GM18951 (cell line): ENCODE results near the gene ANKRD17.

ENCODE experiments used
- POLR2A ChIP-seq: IDR thresholded peaks from 4 replicates; pipeline ENCODE4 v1.6.1; 2011; ENCODE audit warnings: mild to moderate bottlenecking; ENCODE audit not compliant: insufficient read length, insufficient read depth; ENCODE audit errors: extremely low read depth
- in situ Hi-C: fragments of 300-500 bp; cut with MboI; formaldehyde crosslinking; loops from one replicate; pipeline ENCODE4 v1.12.0; 2022; ENCODE audit warnings: low sequenced_read_pairs, mixed read lengths, inconsistent platforms; ENCODE audit not compliant: unreplicated experiment

Gene ANKRD17

GRCh38 chr4:73034896-73035295 is 223.7 kb downstream of the ANKRD17 start:
- TF ChIP-seq POLR2A, result no peak
- in situ Hi-C loops, result no loop called here

DNA sequence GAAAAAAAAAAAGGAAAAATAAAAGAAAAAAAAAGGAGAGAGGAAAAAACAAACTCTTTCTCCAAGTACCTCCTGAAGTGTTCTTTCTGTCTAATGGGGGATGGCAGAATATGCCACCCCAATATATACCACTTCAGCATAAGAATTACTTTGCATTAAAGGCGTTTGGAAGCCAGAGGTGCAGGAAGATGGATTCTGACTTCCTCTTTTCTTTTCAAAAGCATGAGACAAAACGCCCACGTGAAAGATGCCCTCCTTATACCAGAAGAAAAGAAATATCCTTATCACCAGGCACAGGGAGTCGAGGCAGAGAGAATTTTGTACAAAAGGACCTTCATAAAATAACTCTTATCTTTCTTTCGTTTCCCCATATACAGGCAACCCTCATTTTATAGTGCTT is 230.0 kb downstream of the ANKRD17 start:
- in situ Hi-C loops, result no loop called here
- no peak for TF ChIP-seq POLR2A
